HepG2 (cell line): ENCODE results near the gene TAMALIN. TPM values are rescaled to one million over a fixed set of nuclear protein-coding genes. Genes with fewer than 3 reads are reported as not detected.

Experiments
- ARID4A ChIP-seq: sonication (generic); formaldehyde crosslinking; IDR thresholded peaks from 2 replicates; pipeline ENCODE4 v1.5.0; 2020; ENCODE audit warnings: mild to moderate bottlenecking, missing genetic modification reagents, borderline replicate concordance
- ARID5B ChIP-seq: IDR thresholded peaks from 2 replicates; pipeline ENCODE4 v1.4.0; 2020; ENCODE audit warnings: mild to moderate bottlenecking, missing genetic modification reagents
- SRSF9 ChIP-seq: fragments of 200-400 bp; formaldehyde crosslinking; IDR thresholded peaks from 2 replicates; pipeline ENCODE4 v1.6.1; 2018; ENCODE audit warnings: borderline replicate concordance, mild to moderate bottlenecking, low read depth, low read length; ENCODE audit not compliant: insufficient read depth, poor library complexity, severe bottlenecking
- ZNF292 ChIP-seq: sonication (generic); formaldehyde crosslinking; IDR thresholded peaks from 2 replicates; pipeline ENCODE4 v1.8.1; 2022; ENCODE audit warnings: mild to moderate bottlenecking, low read depth, missing genetic modification reagents, borderline replicate concordance
- ZNF431 ChIP-seq: sonication (generic); formaldehyde crosslinking; IDR thresholded peaks from 2 replicates; pipeline ENCODE4 v1.9.0; 2022; ENCODE audit warnings: missing genetic modification reagents, low read depth, mild to moderate bottlenecking, borderline replicate concordance
- ZNF644 ChIP-seq: IDR thresholded peaks from 2 replicates; pipeline ENCODE4 v1.6.1; 2016; ENCODE audit warnings: low read depth
- ZSCAN29 ChIP-seq: sonication (generic); formaldehyde crosslinking; conservative IDR thresholded peaks from 2 replicates; pipeline ENCODE4 v1.4.0; 2020; ENCODE audit warnings: mild to moderate bottlenecking, missing genetic modification reagents
- polyA plus RNA-seq, 8 experiments: library from polyadenylated mRNA; depleted of rRNA in 3 of 8; stranded (reverse) in 7 of 8; unstranded in 1 of 8; fragments of >200 nt; fragmentation: Illumina TruSeq in 4 of 8; extraction: Trizol in 4 of 8; gene quantifications; 2 replicates each; pipeline versions ENCODE4 v1.2.1 to v1.2.3, GENCODE V29; 2011 to 2016; ENCODE audit warnings: low read depth in 4 of 8, missing spikeins in 1 of 8, mixed read lengths in 1 of 8; ENCODE audit not compliant: insufficient read depth in 1 of 8
- total RNA-seq, 5 experiments: library from RNA; depleted of rRNA; stranded (reverse); fragments of >200 nt; fragmentation: Illumina TruSeq; extraction: Trizol; gene quantifications; 2 replicates each; pipeline ENCODE4 v1.2.3, GENCODE V29; 2016; ENCODE audit warnings: low read depth in 1 of 5
- TF ChIP-seq, protein P1 (sequence below): sonication (generic); formaldehyde crosslinking; IDR thresholded peaks from 2 replicates; pipeline ENCODE4 v1.4.0; 2020; ENCODE audit warnings: missing genetic modification reagents, borderline replicate concordance
- TF ChIP-seq, protein P2 (sequence below): sonication (generic); formaldehyde crosslinking; conservative IDR thresholded peaks from 2 replicates; pipeline ENCODE4 v1.4.0; 2020; ENCODE audit warnings: mild to moderate bottlenecking, missing genetic modification reagents, moderate library complexity
- TF ChIP-seq, protein P3 (sequence below): sonication (generic); formaldehyde crosslinking; IDR thresholded peaks from 2 replicates; pipeline ENCODE4 v1.4.0; 2020; ENCODE audit warnings: missing genetic modification reagents, mild to moderate bottlenecking, borderline replicate concordance

The TAMALIN gene
- total and polyA plus RNA-seq, 2 of the 13 experiments (the other 11 are each of a cell fraction or from before 2014, with no cell fraction given), result 2.9 to 10.9 TPM

- TF ChIP-seq ARID5B (CRISPR knock-in tag) (0 out of 2 replicates have a peak, but pooled peaks have one; percentile 14), ZNF644 (CRISPR knock-in tag) (0 out of 2 replicates have a peak, but pooled peaks have one; percentile 29), ARID4A (CRISPR knock-in tag) (no peak), SRSF9 (no peak), ZSCAN29 (CRISPR knock-in tag) (no peak), ZNF292 (CRISPR knock-in tag) (0 out of 2 replicates have a peak, but pooled peaks have one; percentile 32), ZNF431 (CRISPR knock-in tag) (no peak)
- TF ChIP-seq, protein P1, sequence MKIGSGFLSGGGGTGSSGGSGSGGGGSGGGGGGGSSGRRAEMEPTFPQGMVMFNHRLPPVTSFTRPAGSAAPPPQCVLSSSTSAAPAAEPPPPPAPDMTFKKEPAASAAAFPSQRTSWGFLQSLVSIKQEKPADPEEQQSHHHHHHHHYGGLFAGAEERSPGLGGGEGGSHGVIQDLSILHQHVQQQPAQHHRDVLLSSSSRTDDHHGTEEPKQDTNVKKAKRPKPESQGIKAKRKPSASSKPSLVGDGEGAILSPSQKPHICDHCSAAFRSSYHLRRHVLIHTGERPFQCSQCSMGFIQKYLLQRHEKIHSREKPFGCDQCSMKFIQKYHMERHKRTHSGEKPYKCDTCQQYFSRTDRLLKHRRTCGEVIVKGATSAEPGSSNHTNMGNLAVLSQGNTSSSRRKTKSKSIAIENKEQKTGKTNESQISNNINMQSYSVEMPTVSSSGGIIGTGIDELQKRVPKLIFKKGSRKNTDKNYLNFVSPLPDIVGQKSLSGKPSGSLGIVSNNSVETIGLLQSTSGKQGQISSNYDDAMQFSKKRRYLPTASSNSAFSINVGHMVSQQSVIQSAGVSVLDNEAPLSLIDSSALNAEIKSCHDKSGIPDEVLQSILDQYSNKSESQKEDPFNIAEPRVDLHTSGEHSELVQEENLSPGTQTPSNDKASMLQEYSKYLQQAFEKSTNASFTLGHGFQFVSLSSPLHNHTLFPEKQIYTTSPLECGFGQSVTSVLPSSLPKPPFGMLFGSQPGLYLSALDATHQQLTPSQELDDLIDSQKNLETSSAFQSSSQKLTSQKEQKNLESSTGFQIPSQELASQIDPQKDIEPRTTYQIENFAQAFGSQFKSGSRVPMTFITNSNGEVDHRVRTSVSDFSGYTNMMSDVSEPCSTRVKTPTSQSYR (CRISPR knock-in tag), result no peak
- TF ChIP-seq, protein P2, sequence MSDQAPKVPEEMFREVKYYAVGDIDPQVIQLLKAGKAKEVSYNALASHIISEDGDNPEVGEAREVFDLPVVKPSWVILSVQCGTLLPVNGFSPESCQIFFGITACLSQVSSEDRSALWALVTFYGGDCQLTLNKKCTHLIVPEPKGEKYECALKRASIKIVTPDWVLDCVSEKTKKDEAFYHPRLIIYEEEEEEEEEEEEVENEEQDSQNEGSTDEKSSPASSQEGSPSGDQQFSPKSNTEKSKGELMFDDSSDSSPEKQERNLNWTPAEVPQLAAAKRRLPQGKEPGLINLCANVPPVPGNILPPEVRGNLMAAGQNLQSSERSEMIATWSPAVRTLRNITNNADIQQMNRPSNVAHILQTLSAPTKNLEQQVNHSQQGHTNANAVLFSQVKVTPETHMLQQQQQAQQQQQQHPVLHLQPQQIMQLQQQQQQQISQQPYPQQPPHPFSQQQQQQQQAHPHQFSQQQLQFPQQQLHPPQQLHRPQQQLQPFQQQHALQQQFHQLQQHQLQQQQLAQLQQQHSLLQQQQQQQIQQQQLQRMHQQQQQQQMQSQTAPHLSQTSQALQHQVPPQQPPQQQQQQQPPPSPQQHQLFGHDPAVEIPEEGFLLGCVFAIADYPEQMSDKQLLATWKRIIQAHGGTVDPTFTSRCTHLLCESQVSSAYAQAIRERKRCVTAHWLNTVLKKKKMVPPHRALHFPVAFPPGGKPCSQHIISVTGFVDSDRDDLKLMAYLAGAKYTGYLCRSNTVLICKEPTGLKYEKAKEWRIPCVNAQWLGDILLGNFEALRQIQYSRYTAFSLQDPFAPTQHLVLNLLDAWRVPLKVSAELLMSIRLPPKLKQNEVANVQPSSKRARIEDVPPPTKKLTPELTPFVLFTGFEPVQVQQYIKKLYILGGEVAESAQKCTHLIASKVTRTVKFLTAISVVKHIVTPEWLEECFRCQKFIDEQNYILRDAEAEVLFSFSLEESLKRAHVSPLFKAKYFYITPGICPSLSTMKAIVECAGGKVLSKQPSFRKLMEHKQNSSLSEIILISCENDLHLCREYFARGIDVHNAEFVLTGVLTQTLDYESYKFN (CRISPR knock-in tag), result no peak
- TF ChIP-seq, protein P3, sequence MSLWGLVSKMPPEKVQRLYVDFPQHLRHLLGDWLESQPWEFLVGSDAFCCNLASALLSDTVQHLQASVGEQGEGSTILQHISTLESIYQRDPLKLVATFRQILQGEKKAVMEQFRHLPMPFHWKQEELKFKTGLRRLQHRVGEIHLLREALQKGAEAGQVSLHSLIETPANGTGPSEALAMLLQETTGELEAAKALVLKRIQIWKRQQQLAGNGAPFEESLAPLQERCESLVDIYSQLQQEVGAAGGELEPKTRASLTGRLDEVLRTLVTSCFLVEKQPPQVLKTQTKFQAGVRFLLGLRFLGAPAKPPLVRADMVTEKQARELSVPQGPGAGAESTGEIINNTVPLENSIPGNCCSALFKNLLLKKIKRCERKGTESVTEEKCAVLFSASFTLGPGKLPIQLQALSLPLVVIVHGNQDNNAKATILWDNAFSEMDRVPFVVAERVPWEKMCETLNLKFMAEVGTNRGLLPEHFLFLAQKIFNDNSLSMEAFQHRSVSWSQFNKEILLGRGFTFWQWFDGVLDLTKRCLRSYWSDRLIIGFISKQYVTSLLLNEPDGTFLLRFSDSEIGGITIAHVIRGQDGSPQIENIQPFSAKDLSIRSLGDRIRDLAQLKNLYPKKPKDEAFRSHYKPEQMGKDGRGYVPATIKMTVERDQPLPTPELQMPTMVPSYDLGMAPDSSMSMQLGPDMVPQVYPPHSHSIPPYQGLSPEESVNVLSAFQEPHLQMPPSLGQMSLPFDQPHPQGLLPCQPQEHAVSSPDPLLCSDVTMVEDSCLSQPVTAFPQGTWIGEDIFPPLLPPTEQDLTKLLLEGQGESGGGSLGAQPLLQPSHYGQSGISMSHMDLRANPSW (CRISPR knock-in tag), result no peak
Measured at GRCh38 chr12:51959921-51960320, 46.8 kb upstream of the TAMALIN start (continued).
